Liver (tissue), 3 donors: Measurements from ENCODE around the gene VCP.

Source experiments
- TAF1 ChIP-seq: conservative IDR thresholded peaks from 2 replicates; pipeline ENCODE4 v1.6.1; 2016; ENCODE audit warnings: antibody characterized with exemption, mild to moderate bottlenecking
- TF ChIP-seq, protein P1 (sequence below): fragments of 150-350 bp; IDR thresholded peaks from 2 replicates; pipeline ENCODE4 v1.5.1; 2017; ENCODE audit warnings: improper control_type of control experiment, low read depth, low read length; ENCODE audit not compliant: missing input control
- TF ChIP-seq, protein P2 (sequence below): IDR thresholded peaks from 2 replicates; pipeline ENCODE4 v1.6.1; 2016; ENCODE audit warnings: antibody characterized with exemption
- donor health status: healthy.
- donor health status: healthy.

DNA sequence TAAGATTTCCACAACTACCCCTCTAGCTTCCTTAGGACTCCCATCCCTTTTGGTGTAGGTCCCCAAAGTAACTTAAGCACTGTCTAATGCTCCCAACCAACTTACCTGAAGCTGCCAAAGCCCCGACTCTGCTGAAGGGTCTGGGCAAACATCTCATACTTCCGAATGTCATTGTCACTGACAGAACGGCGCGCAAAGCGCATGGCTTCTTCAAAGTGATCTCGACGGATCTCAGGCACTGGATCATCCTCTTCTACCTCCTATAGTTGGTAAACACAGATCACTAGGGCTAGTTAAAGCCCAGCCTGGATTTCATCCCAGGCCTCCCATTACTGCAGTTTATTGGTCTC is 15.2 kb downstream of the VCP start:
- TF ChIP-seq, protein P1, sequence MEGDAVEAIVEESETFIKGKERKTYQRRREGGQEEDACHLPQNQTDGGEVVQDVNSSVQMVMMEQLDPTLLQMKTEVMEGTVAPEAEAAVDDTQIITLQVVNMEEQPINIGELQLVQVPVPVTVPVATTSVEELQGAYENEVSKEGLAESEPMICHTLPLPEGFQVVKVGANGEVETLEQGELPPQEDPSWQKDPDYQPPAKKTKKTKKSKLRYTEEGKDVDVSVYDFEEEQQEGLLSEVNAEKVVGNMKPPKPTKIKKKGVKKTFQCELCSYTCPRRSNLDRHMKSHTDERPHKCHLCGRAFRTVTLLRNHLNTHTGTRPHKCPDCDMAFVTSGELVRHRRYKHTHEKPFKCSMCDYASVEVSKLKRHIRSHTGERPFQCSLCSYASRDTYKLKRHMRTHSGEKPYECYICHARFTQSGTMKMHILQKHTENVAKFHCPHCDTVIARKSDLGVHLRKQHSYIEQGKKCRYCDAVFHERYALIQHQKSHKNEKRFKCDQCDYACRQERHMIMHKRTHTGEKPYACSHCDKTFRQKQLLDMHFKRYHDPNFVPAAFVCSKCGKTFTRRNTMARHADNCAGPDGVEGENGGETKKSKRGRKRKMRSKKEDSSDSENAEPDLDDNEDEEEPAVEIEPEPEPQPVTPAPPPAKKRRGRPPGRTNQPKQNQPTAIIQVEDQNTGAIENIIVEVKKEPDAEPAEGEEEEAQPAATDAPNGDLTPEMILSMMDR = no peak
- TF ChIP-seq, protein P2, sequence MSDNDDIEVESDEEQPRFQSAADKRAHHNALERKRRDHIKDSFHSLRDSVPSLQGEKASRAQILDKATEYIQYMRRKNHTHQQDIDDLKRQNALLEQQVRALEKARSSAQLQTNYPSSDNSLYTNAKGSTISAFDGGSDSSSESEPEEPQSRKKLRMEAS = no peak
- no peak for TF ChIP-seq TAF1
